B cell (primary cell): Measurements from ENCODE around the gene RSPH10B2.

Source experiments
- CTCF ChIP-seq: fragments of 200-600 bp; IDR thresholded peaks from one replicate; pipeline ENCODE4 v1.8.0; 2022; ENCODE audit warnings: antibody characterized with exemption, mild to moderate bottlenecking
- EZH2 ChIP-seq: IDR thresholded peaks from 2 replicates; pipeline ENCODE4 v1.6.1; 2012; ENCODE audit warnings: borderline replicate concordance, low read depth, mild to moderate bottlenecking, moderate library complexity, low read length; ENCODE audit not compliant: insufficient read depth, poor library complexity, severe bottlenecking

- no peak for TF ChIP-seq CTCF
- no peak for TF ChIP-seq EZH2
Measured at GRCh38 chr7:6705959-6706665, 47.8 kb upstream of the RSPH10B2 start.
